NT2/D1 (cell line): ENCODE measurements around the gene NXPE2.

Experiments used
- SUZ12 ChIP-seq: IDR thresholded peaks from 2 replicates; pipeline ENCODE4 v1.6.1; 2011; ENCODE audit not compliant: insufficient read length, insufficient read depth; ENCODE audit errors: extremely low read depth
- YY1 ChIP-seq: IDR thresholded peaks from 2 replicates; pipeline ENCODE4 v1.6.1; 2011; ENCODE audit not compliant: insufficient read length, insufficient read depth
- ZNF274 ChIP-seq: IDR thresholded peaks from 2 replicates; pipeline ENCODE4 v1.6.1; 2011; ENCODE audit warnings: mild to moderate bottlenecking, low read depth, low read length

- TF ChIP-seq YY1 (no peak), SUZ12 (no peak), ZNF274 (no peak)
These were observed 10.2 kb upstream of the NXPE2 start for GRCh38 chr11:114668109-114668508.
